HCT116 (cell line): ENCODE measurements around the gene SRGAP1. TPM values are rescaled to one million over a fixed set of nuclear protein-coding genes. Genes with fewer than 3 reads are reported as not detected.

ENCODE experiments used
- ATAC-seq: fragments of 200-7000 bp; cut with Tn5 transposase; 2 replicates; pipeline ENCODE4 v1.9.1; 2020; ENCODE audit warnings: mild to moderate bottlenecking, moderate library complexity
- BruUV-seq: library from RNA; stranded (reverse); fragments of 400-500 nt; replicated peaks from 2 replicates; lab custom pipeline; 2021; lab: Mats Ljungman, UMichigan
- CTCF ChIA-PET: fragments of 300-600 bp; sonication (Branson Sonifier 250); formaldehyde crosslinking; loops from one replicate; lab custom pipeline; 2021; ENCODE audit warnings: antibody characterized with exemption; lab: Charles Lee
- POLR2A ChIA-PET: fragments of 300-600, 350-600 bp; sonication (Branson Sonifier 250); formaldehyde crosslinking; loops from one replicate; lab custom pipeline; 2021; ENCODE audit warnings: antibody characterized with exemption; lab: Charles Lee
- RAD21 ChIA-PET, 2 experiments: fragments of 300-600 bp; sonication (Branson Sonifier 250); formaldehyde crosslinking; loops; one replicate each; lab custom pipeline; 2023; ENCODE audit warnings: low total read pairs in 2 of 2; ENCODE audit not compliant: uncharacterized antibody in 2 of 2, unreplicated experiment in 2 of 2, low non-redundant PET in 1 of 2; lab: Charles Lee
- DNase-seq: peaks from one replicate; pipeline ENCODE4 v3.0.0-alpha.2; 2010; ENCODE audit warnings: low read depth, low spot score
- H2AFZ ChIP-seq: fragments of 200-600 bp; shearing (Covaris generic), sonication (generic); 2 replicates; pipeline ENCODE4 v1.6.1; 2017; ENCODE audit warnings: low read depth, mixed run types, mixed read lengths, antibody characterized with exemption, low read length; ENCODE audit not compliant: poor library complexity, severe bottlenecking
- H3K27ac ChIP-seq: 2 replicates; pipeline ENCODE4 v1.5.1; 2012; ENCODE audit warnings: low read depth, low read length
- H3K27me3 ChIP-seq: fragments of 200-600 bp; sonication (generic); 2 replicates; pipeline ENCODE4 v1.6.1; 2016; ENCODE audit warnings: mixed run types, low read length, mixed read lengths; ENCODE audit not compliant: insufficient read depth
- H3K36me3 ChIP-seq, 2 experiments: fragments of 200-500 bp in 1 of 2; fragments of 200-600 bp in 1 of 2; sonication (Bioruptor generic) in 1 of 2; sonication (generic) in 1 of 2; 2 replicates each; pipeline versions ENCODE4 v1.5.1 to v1.6.1; 2014 to 2016; ENCODE audit warnings: low read length in 2 of 2, inconsistent platforms in 1 of 2, mixed read lengths in 1 of 2, mixed run types in 1 of 2; ENCODE audit not compliant: insufficient read depth in 2 of 2, control insufficient read depth in 1 of 2
- H3K4me1 ChIP-seq, 2 experiments: fragments of 200-600 bp in 1 of 2; sonication (generic) in 1 of 2; 2 replicates each; pipeline versions ENCODE4 v1.5.1 to v1.6.1; 2012 to 2017; ENCODE audit warnings: low read length in 2 of 2, inconsistent platforms in 1 of 2, mild to moderate bottlenecking in 1 of 2, mixed read lengths in 1 of 2, mixed run types in 1 of 2, moderate library complexity in 1 of 2; ENCODE audit not compliant: insufficient read depth in 2 of 2, control insufficient read depth in 1 of 2
- H3K4me2 ChIP-seq: fragments of 200-600 bp; sonication (generic); 2 replicates; pipeline ENCODE4 v1.6.1; 2017; ENCODE audit warnings: mixed run types, low read length, mixed read lengths
- H3K4me3 ChIP-seq, 2 experiments: fragments of 200-600 bp in 1 of 2; sonication (generic) in 1 of 2; replicated peaks in 1 of 2; 2 replicates each; pipeline ENCODE4 v1.5.1; 2011 to 2016; ENCODE audit warnings: low read length in 2 of 2, control low read depth in 1 of 2, low read depth in 1 of 2, mild to moderate bottlenecking in 1 of 2, mixed read lengths in 1 of 2, mixed run types in 1 of 2
- H3K79me2 ChIP-seq: fragments of 200-600 bp; sonication (generic); 2 replicates; pipeline ENCODE4 v1.6.1; 2017; ENCODE audit warnings: mild to moderate bottlenecking, mixed run types, low read length, moderate library complexity, mixed read lengths; ENCODE audit not compliant: insufficient read depth
- H3K9ac ChIP-seq: fragments of 200-600 bp; sonication (generic); 2 replicates; pipeline ENCODE4 v1.6.1; 2016; ENCODE audit warnings: low read length, mixed read lengths
- H3K9me2 ChIP-seq: fragments of 200-600 bp; sonication (generic), shearing (Covaris generic); 2 replicates; pipeline ENCODE4 v1.6.1; 2017; ENCODE audit warnings: mixed run types, mild to moderate bottlenecking, moderate library complexity; ENCODE audit not compliant: insufficient read depth
- H3K9me3 ChIP-seq, 2 experiments: fragments of 200-500 bp in 1 of 2; fragments of 200-600 bp in 1 of 2; sonication (Bioruptor generic) in 1 of 2; sonication (generic) in 1 of 2; 2 replicates each; pipeline ENCODE4 v1.6.1; 2014 to 2017; ENCODE audit warnings: low read length in 2 of 2, mixed read lengths in 2 of 2, inconsistent platforms in 1 of 2, low read depth in 1 of 2, mild to moderate bottlenecking in 1 of 2, mixed run types in 1 of 2, moderate library complexity in 1 of 2; ENCODE audit not compliant: control insufficient read depth in 1 of 2, insufficient read depth in 1 of 2
- H4K20me1 ChIP-seq: fragments of 200-600 bp; sonication (generic), shearing (Covaris generic); 2 replicates; pipeline ENCODE4 v1.6.1; 2017; ENCODE audit warnings: mixed run types, mild to moderate bottlenecking, moderate library complexity; ENCODE audit not compliant: insufficient read depth
- ATF3 ChIP-seq: IDR thresholded peaks from 2 replicates; pipeline ENCODE4 v1.6.1; 2012
- CBX3 ChIP-seq: IDR thresholded peaks from 2 replicates; pipeline ENCODE4 v1.6.1; 2012; ENCODE audit warnings: low read depth
- CEBPB ChIP-seq: IDR thresholded peaks from 2 replicates; pipeline ENCODE4 v1.6.1; 2012; ENCODE audit warnings: low read depth
- CTCF ChIP-seq, 3 experiments: fragments of 200-600 bp in 1 of 3; sonication (generic) in 1 of 3; IDR thresholded peaks in 2 of 3; conservative IDR thresholded peaks in 1 of 3; 2 replicates each; pipeline ENCODE4 v1.5.1; 2012 to 2017; ENCODE audit warnings: low read depth in 2 of 3, low read length in 2 of 3, antibody characterized with exemption in 1 of 3, borderline replicate concordance in 1 of 3, control low read depth in 1 of 3, mild to moderate bottlenecking in 1 of 3, mixed read lengths in 1 of 3, mixed run types in 1 of 3, moderate library complexity in 1 of 3; ENCODE audit not compliant: insufficient read depth in 1 of 3
- ELF1 ChIP-seq: IDR thresholded peaks from 2 replicates; pipeline ENCODE4 v1.6.1; 2012; ENCODE audit warnings: low read depth, borderline replicate concordance
- EZH2 ChIP-seq: fragments of 200-600 bp; sonication (generic); IDR thresholded peaks from 2 replicates; pipeline ENCODE4 v1.6.1; 2017; ENCODE audit warnings: antibody characterized with exemption, mixed run types
- EZH2phosphoT487 ChIP-seq: fragments of 200-600 bp; IDR thresholded peaks from 2 replicates; pipeline ENCODE4 v1.6.1; 2018; ENCODE audit warnings: antibody characterized with exemption, borderline replicate concordance
- FOSL1 ChIP-seq: IDR thresholded peaks from 2 replicates; pipeline ENCODE4 v1.6.1; 2012; ENCODE audit warnings: low read depth
- JUND ChIP-seq: IDR thresholded peaks from 2 replicates; pipeline ENCODE4 v1.6.1; 2012
- MAX ChIP-seq: IDR thresholded peaks from 2 replicates; pipeline ENCODE4 v1.6.1; 2012
- POLR2AphosphoS5 ChIP-seq: IDR thresholded peaks from 2 replicates; pipeline ENCODE4 v1.6.1; 2011; ENCODE audit warnings: mild to moderate bottlenecking, low read depth, low read length, moderate library complexity
- REST ChIP-seq: IDR thresholded peaks from 2 replicates; pipeline ENCODE4 v1.6.1; 2012; ENCODE audit warnings: low read depth
- SIN3A ChIP-seq: IDR thresholded peaks from 2 replicates; pipeline ENCODE4 v1.6.1; 2012; ENCODE audit warnings: low read depth
- SP1 ChIP-seq: IDR thresholded peaks from 2 replicates; pipeline ENCODE4 v1.6.1; 2012; ENCODE audit warnings: low read depth
- SRF ChIP-seq: IDR thresholded peaks from 2 replicates; pipeline ENCODE4 v1.6.1; 2012; ENCODE audit warnings: low read depth
- TCF7L2 ChIP-seq: IDR thresholded peaks from 2 replicates; pipeline ENCODE4 v1.7.0; 2011; ENCODE audit warnings: borderline replicate concordance, inconsistent platforms; ENCODE audit not compliant: insufficient read depth, insufficient read length; ENCODE audit errors: extremely low read depth
- YY1 ChIP-seq: IDR thresholded peaks from 2 replicates; pipeline ENCODE4 v1.6.1; 2011; ENCODE audit warnings: low read length, low read depth, moderate library complexity, mild to moderate bottlenecking; ENCODE audit not compliant: insufficient replicate concordance; ENCODE audit errors: extremely low read depth
- ZFX ChIP-seq: fragments of 450-650 bp; IDR thresholded peaks from 2 replicates; pipeline ENCODE4 v1.6.1; 2017
- intact Hi-C: fragments of 100-400 bp; cut with micrococcal nuclease; formaldehyde crosslinking; loops from 2 replicates; pipeline ENCODE4 v1.10.0; 2022
- total RNA-seq: library from RNA; stranded (reverse); gene quantifications from one replicate; pipeline ENCODE4 v1.2.1, GENCODE V29; 2021; ENCODE audit not compliant: unreplicated experiment
- TF ChIP-seq, protein P1 (sequence below): IDR thresholded peaks from 2 replicates; pipeline ENCODE4 v1.6.1; 2011; ENCODE audit warnings: mild to moderate bottlenecking, low read length, moderate library complexity; ENCODE audit not compliant: insufficient replicate concordance; ENCODE audit errors: extremely low read depth

The SRGAP1 gene
- total RNA-seq, 1 experiment from 2014 or later = 16.6 TPM

GRCh38 chr12:63961543-63961942, 117.0 kb downstream of the SRGAP1 start:
- ChIA-PET POLR2A (no interaction called here), CTCF (no interaction called here), RAD21 (no interaction called here)
- no peak overlapping the region for H3K4me3 ChIP-seq
- H3K79me2 ChIP-seq = peaks cover 6% of the 10 kb centered on the region
- TF ChIP-seq CEBPB (no peak), ATF3 (no peak), CTCF (IDR thresholded peaks at IDR 0.05 in 2 of 3, conservative IDR thresholded peaks at IDR 0.05 in 1 of 3; ENCODE audit: borderline replicate concordance in 1 of 3, insufficient read depth in 1 of 3, low read depth in 2 of 3, low read length in 2 of 3) (no peak), TCF7L2 (no peak), SP1 (no peak), EZH2phosphoT487 (no peak), EZH2 (no peak), FOSL1 (no peak), ZFX (no peak), JUND (no peak), REST (no peak), CBX3 (no peak), MAX (no peak), SRF (no peak), POLR2AphosphoS5 (no peak), SIN3A (no peak), ELF1 (no peak), YY1 (no peak)
- TF ChIP-seq, protein P1, sequence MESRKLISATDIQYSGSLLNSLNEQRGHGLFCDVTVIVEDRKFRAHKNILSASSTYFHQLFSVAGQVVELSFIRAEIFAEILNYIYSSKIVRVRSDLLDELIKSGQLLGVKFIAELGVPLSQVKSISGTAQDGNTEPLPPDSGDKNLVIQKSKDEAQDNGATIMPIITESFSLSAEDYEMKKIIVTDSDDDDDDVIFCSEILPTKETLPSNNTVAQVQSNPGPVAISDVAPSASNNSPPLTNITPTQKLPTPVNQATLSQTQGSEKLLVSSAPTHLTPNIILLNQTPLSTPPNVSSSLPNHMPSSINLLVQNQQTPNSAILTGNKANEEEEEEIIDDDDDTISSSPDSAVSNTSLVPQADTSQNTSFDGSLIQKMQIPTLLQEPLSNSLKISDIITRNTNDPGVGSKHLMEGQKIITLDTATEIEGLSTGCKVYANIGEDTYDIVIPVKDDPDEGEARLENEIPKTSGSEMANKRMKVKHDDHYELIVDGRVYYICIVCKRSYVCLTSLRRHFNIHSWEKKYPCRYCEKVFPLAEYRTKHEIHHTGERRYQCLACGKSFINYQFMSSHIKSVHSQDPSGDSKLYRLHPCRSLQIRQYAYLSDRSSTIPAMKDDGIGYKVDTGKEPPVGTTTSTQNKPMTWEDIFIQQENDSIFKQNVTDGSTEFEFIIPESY = no peak
- no peaks in the 10 kb centered on the region for H3K27me3 ChIP-seq
- peaks cover 0 to 16% of the 10 kb centered on the region in 2 experiments; a peak in 2 of 4 replicates for H3K4me1 ChIP-seq
- no peak for DNase-seq
- no peak overlapping the region for H3K27ac ChIP-seq
- H4K20me1 ChIP-seq = no peaks in the 10 kb centered on the region
- no peak for ATAC-seq
- H3K9ac ChIP-seq = no peak overlapping the region
- H2AFZ ChIP-seq = no peak overlapping the region
- no TSS peak for BruUV-seq
- no peak overlapping the region for H3K4me2 ChIP-seq
- H3K9me2 ChIP-seq = no peaks in the 10 kb centered on the region
- intact Hi-C loops = no loop called here
- H3K9me3 ChIP-seq = no peaks in the 10 kb centered on the region
- H3K36me3 ChIP-seq = no peaks in the 10 kb centered on the region
